ENCODE measurements around the gene CSF1. TPM values are rescaled to one million over a fixed set of nuclear protein-coding genes. Genes with fewer than 3 reads are reported as not detected.

Gene CSF1
- total RNA-seq, 1 donor from 2014 or later = 159 TPM

GRCh38 chr1:109922326-109922725 lies 11.7 kb downstream of the CSF1 start:
- no peaks in the 10 kb centered on the region for H3K27me3 ChIP-seq
- H3K36me3 ChIP-seq = peaks cover 0 to 88% of the 10 kb centered on the region in 2 donors
- intact Hi-C loops (cut with DNase I) = loop anchor here (5.0 kb wide), 1 partner anchor 375 kb away; the partner anchor contains the start of gene GNAI3
- TF ChIP-seq POLR2A (IDR thresholded peaks at IDR 0.05) (no peak), POLR2AphosphoS5 (IDR thresholded peaks at IDR 0.05; ENCODE audit: insufficient read depth in 1 of 2, low read depth in 1 of 2) (no peak), CTCF (IDR thresholded peaks at IDR 0.05) (no peak)
- H3K4me3 ChIP-seq = no peak overlapping the region
- H3K4me1 ChIP-seq = peaks cover 41% of the 10 kb centered on the region
- H3K9me3 ChIP-seq = no peaks in the 10 kb centered on the region
- peak overlapping the region; percentile 42 for H3K27ac ChIP-seq
- DNase-seq (ENCODE audit: extremely low spot score in 2 of 2) = no peak

- TF ChIP-seq CTCF (IDR thresholded peaks at IDR 0.05) (peak in 1 of 3 experiments; percentile 14), POLR2AphosphoS5 (IDR thresholded peaks at IDR 0.05; ENCODE audit: insufficient read depth in 1 of 2, low read depth in 1 of 2) (no peak)
- Histone ChIP-seq H3K27ac (peak overlapping the region; percentile 82), H3K27me3 (no peaks in the 10 kb centered on the region), H3K9me3 (no peaks in the 10 kb centered on the region), H3K4me3 (no peak overlapping the region), H3K4me1 (peaks cover 46% of the 10 kb centered on the region), H3K36me3 (peaks cover 0 to 78% of the 10 kb centered on the region in 2 donors)
- intact Hi-C loops (cut with DNase I) = loop anchor here (5.0 kb wide), 1 partner anchor 376 kb away; the partner anchor contains the start of gene GNAI3
- no peak for DNase-seq (ENCODE audit: extremely low spot score in 2 of 2)
Observed at GRCh38 chr1:109923131-109923945, 12.7 kb downstream of the CSF1 start.

- DNase-seq (ENCODE audit: extremely low spot score in 2 of 2) = no peak
- Histone ChIP-seq H3K4me1 (peaks cover 50% of the 10 kb centered on the region), H3K9me3 (no peaks in the 10 kb centered on the region), H3K36me3 (peaks cover 0 to 76% of the 10 kb centered on the region in 2 donors), H3K4me3 (no peak overlapping the region), H3K27ac (peak overlapping the region; percentile 82), H3K27me3 (no peaks in the 10 kb centered on the region)
- no peak for TF ChIP-seq POLR2AphosphoS5 (IDR thresholded peaks at IDR 0.05; ENCODE audit: insufficient read depth in 1 of 2, low read depth in 1 of 2)
- no peak for TF ChIP-seq CTCF (IDR thresholded peaks at IDR 0.05)
- TF ChIP-seq POLR2A (IDR thresholded peaks at IDR 0.05) = no peak
- intact Hi-C loops (cut with DNase I) = loop anchor here (5.0 kb wide), 1 partner anchor 377 kb away; the partner anchor contains the start of gene GNAI3
Observed at GRCh38 chr1:109923946-109924275, 13.3 kb downstream of the CSF1 start.

- Histone ChIP-seq H3K27me3 (no peaks in the 10 kb centered on the region), H3K27ac (peak overlapping the region; percentile 82), H3K4me1 (peaks cover 54% of the 10 kb centered on the region), H3K36me3 (peaks cover 0 to 74% of the 10 kb centered on the region in 2 donors), H3K9me3 (no peaks in the 10 kb centered on the region), H3K4me3 (no peak overlapping the region)
- TF ChIP-seq POLR2A (IDR thresholded peaks at IDR 0.05) = no peak
- intact Hi-C loops (cut with DNase I) = loop anchor here (5.0 kb wide), 1 partner anchor 377 kb away; the partner anchor contains the start of gene GNAI3
- DNase-seq (ENCODE audit: extremely low spot score in 2 of 2) = no peak
Observed at GRCh38 chr1:109924316-109924715, 13.7 kb downstream of the CSF1 start.

- DNase-seq (ENCODE audit: extremely low spot score in 2 of 2) = no peak
- Histone ChIP-seq H3K4me1 (peaks cover 63% of the 10 kb centered on the region), H3K4me3 (no peak overlapping the region), H3K36me3 (peaks cover 0 to 74% of the 10 kb centered on the region in 2 donors), H3K9me3 (no peaks in the 10 kb centered on the region), H3K27ac (peak overlapping the region; percentile 82), H3K27me3 (no peaks in the 10 kb centered on the region)
- no peak for TF ChIP-seq POLR2A (IDR thresholded peaks at IDR 0.05)
- intact Hi-C loops (cut with DNase I) = no loop called here
Observed at GRCh38 chr1:109925159-109925990, 14.7 kb downstream of the CSF1 start.
